ENCODE data around the gene MAD1L1. TPM values are rescaled to one million over a fixed set of nuclear protein-coding genes. Genes with fewer than 3 reads are reported as not detected.

Gene MAD1L1
- total and polyA plus RNA-seq, 2 of the 8 experiments (the other 6 are each of a cell fraction or from before 2014, with no cell fraction given) = 40.4 to 44.6 TPM

DNA sequence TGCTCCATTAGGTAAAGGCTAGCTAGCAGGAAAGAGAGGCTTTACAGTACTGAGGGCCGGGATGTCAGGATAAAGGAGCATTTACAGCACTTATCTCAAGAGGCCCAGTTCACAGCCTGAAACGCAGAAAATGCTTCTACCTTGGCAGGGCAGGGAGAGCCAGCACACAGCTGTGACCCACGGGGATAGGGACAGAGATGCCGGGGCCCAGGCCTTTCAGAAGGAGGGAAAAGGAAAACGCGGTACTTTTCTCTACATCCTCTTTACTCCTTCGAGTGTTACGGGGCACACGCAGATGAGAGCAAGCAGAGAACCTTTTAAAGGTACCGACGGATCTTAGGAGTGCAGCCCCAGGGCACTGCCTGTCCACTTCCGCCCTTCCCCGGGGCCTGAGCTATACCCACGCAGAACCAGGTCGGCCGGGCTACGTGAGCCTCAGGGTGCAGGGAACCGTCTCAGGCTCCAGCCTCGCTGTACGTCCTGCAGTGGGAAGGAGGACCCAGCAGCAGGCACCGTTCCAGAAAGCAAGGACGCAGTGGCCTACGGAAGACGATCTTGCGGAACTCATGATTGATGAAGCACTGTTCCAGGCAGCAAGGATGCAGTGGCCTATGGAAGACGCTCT is 330.4 kb downstream of the MAD1L1 start:
- Histone ChIP-seq H3K23ac (ENCODE audit: insufficient read length) (no peak overlapping the region), H2BK15ac (ENCODE audit: low read length) (no peak overlapping the region), H3K4me2 (ENCODE audit: insufficient read depth in 1 of 2, low read depth in 2 of 2, low read length in 2 of 2) (no peak overlapping the region), H4K8ac (ENCODE audit: extremely low read depth, insufficient read depth, low read length) (no peak overlapping the region), H3K4ac (replicated peaks; ENCODE audit: insufficient read length, low read depth, low read length) (no peak overlapping the region), H3K18ac (ENCODE audit: extremely low read depth, low read length) (no peak overlapping the region), H2BK20ac (ENCODE audit: low read length) (no peak overlapping the region), H3K56ac (replicated peaks; ENCODE audit: insufficient read length, low read depth, low read length) (no peak overlapping the region), H3K9me3 (ENCODE audit: insufficient read depth in 2 of 2, low read depth in 1 of 2, low read length in 1 of 2) (no peaks in the 10 kb centered on the region), H3K23me2 (ENCODE audit: low read depth, low read length) (no peaks in the 10 kb centered on the region), H3K4me1 (replicated peaks in 1 of 4; ENCODE audit: control insufficient read depth in 3 of 4, insufficient read depth in 4 of 4, low read length in 3 of 4) (no peaks in the 10 kb centered on the region), H3K79me2 (ENCODE audit: control insufficient read depth in 1 of 2, insufficient read depth in 2 of 2, low read length in 2 of 2) (no peaks in the 10 kb centered on the region), H2AFZ (ENCODE audit: low read length) (no peak overlapping the region), H3K4me3 (ENCODE audit: extremely low read depth in 1 of 4, insufficient read depth in 2 of 4, low read depth in 3 of 4, low read length in 4 of 4) (no peak overlapping the region), H3K36me3 (ENCODE audit: control insufficient read depth in 2 of 4, insufficient read depth in 4 of 4, low read length in 3 of 4) (no peaks in the 10 kb centered on the region), H2AK5ac (ENCODE audit: low read depth, low read length) (no peak overlapping the region), H2BK12ac (ENCODE audit: low read depth, low read length) (no peak overlapping the region), H2BK120ac (replicated peaks; ENCODE audit: low read depth, low read length) (no peak overlapping the region), H2BK5ac (ENCODE audit: low read depth, low read length) (no peak overlapping the region), H4K5ac (ENCODE audit: insufficient read length, low read depth, low read length) (no peak overlapping the region), H3K14ac (ENCODE audit: insufficient read length) (no peak overlapping the region), H3K9ac (replicated peaks in 1 of 4; ENCODE audit: extremely low read depth in 1 of 4, low read depth in 3 of 4, low read length in 3 of 4) (no peak overlapping the region), H4K91ac (replicated peaks; ENCODE audit: insufficient read length, low read length) (no peak overlapping the region), H3K79me1 (ENCODE audit: low read depth, low read length) (no peaks in the 10 kb centered on the region; the same call in 1 of the 2 replicates), H3K27ac (ENCODE audit: low read depth, low read length) (no peak overlapping the region), H4K20me1 (replicated peaks in 1 of 2; ENCODE audit: control insufficient read depth in 1 of 2, insufficient read depth in 2 of 2, low read length in 2 of 2) (peaks cover 0 to 5% of the 10 kb centered on the region in 2 experiments), H3K27me3 (replicated peaks in 1 of 4; ENCODE audit: control insufficient read depth in 3 of 4, extremely low read depth in 1 of 4, insufficient read depth in 3 of 4, low read length in 3 of 4) (no peaks in the 10 kb centered on the region)
- CTCF ChIA-PET (ENCODE audit: partially characterized antibody) = interaction anchor here (0.6 to 0.8 kb wide), 2 partner anchors 10 to 1571 kb away, joined by 3 read pairs; no protein-coding TSS in a partner anchor
- FAIRE-seq (no peak), DNase-seq (ENCODE audit: low read depth in 1 of 2, low spot score in 2 of 2) (no peak)
- WGBS, 2 experiments (ENCODE audit: extremely low coverage in 1 of 2, insufficient coverage in 1 of 2, insufficient read length in 1 of 2, insufficient replicate concordance in 2 of 2, low coverage in 1 of 2, low lambda C conversion rate in 2 of 2, missing lambda C conversion rate in 1 of 2) = 84% methylated on average over 26 of the region's 26 CpGs; no CpG with 5 or more reads in 1 of the 2 experiments
- TF ChIP-seq JUND (IDR thresholded peaks at IDR 0.05; ENCODE audit: low read length) (no peak), NRF1 (IDR thresholded peaks at IDR 0.05; ENCODE audit: low read depth, low read length) (no peak), ASH2L (IDR thresholded peaks at IDR 0.05; ENCODE audit: low read length) (no peak), EGR1 (IDR thresholded peaks at IDR 0.05; ENCODE audit: borderline replicate concordance, low read depth, low read length) (no peak), POLR2AphosphoS5 (IDR thresholded peaks at IDR 0.05; ENCODE audit: low read depth, low read length) (no peak), SP4 (IDR thresholded peaks at IDR 0.05; ENCODE audit: low read length) (no peak)
- POLR2A ChIA-PET (ENCODE audit: partially characterized antibody) = no interaction called here
